ENCODE data around the gene ROPN1L. TPM values are rescaled to one million over a fixed set of nuclear protein-coding genes. Genes with fewer than 3 reads are reported as not detected.

ROPN1L gene
- total and polyA plus RNA-seq, 2 of the 4 experiments (the other 2 are of a cell fraction), result 0.34 to 0.36 TPM

- Histone ChIP-seq H4K8ac (ENCODE audit: low read depth in 2 of 2, low read length in 2 of 2) (peak overlapping the region in 1 of 2 experiments; percentile 31; a peak in 2 of 4 replicates), H3K4me3 (ENCODE audit: insufficient read depth, low read depth, low read length) (no peak overlapping the region), H3K9ac (ENCODE audit: low read depth, low read length) (no peak overlapping the region), H4K20me1 (ENCODE audit: insufficient read depth, low read length) (no peaks in the 10 kb centered on the region), H3K4me2 (ENCODE audit: low read depth, low read length) (no peak overlapping the region), H3K14ac (replicated peaks; ENCODE audit: low read depth, low read length) (no peak overlapping the region), H4K5ac (ENCODE audit: low read depth, low read length) (no peak overlapping the region; the same call in 1 of the 2 replicates), H3K9me1 (ENCODE audit: insufficient read depth, low read length) (no peaks in the 10 kb centered on the region; the same call in 1 of the 2 replicates), H3K36me3 (ENCODE audit: control insufficient read depth, insufficient read depth, low read length) (no peaks in the 10 kb centered on the region), H3K4ac (ENCODE audit: low read depth, low read length) (no peak overlapping the region; the same call in 1 of the 2 replicates), H3K79me1 (ENCODE audit: low read depth in 1 of 2, low read length in 2 of 2) (no peaks in the 10 kb centered on the region), H4K91ac (ENCODE audit: insufficient read depth, low read depth, low read length) (peak overlapping the region; percentile 9; the same call in 1 of the 2 replicates), H3K23ac (ENCODE audit: low read depth, low read length) (no peak overlapping the region), H2AFZ (replicated peaks; ENCODE audit: low read length, poor library complexity) (peak overlapping the region; percentile 64), H2BK120ac (ENCODE audit: low read depth, low read length) (peak overlapping the region; percentile 74), H2AK9ac (replicated peaks; ENCODE audit: low read depth, low read length, poor library complexity) (no peak overlapping the region), H3K27ac (ENCODE audit: insufficient read depth, low read length) (peak overlapping the region; percentile 6; the same call in 1 of the 2 replicates), H3K4me1 (ENCODE audit: control insufficient read depth, insufficient read depth, low read length) (peaks cover 5% of the 10 kb centered on the region; the same call in 1 of the 2 replicates), H2BK20ac (ENCODE audit: low read depth, low read length) (no peak overlapping the region; the same call in 1 of the 2 replicates), H3K27me3 (ENCODE audit: control insufficient read depth, insufficient read depth, low read length) (no peaks in the 10 kb centered on the region), H2BK15ac (ENCODE audit: low read depth, low read length) (no peak overlapping the region), H2AK5ac (ENCODE audit: low read depth, low read length) (0 out of 2 replicates have a peak overlapping the region, but pooled peaks have one; percentile 53), H2BK5ac (ENCODE audit: low read depth, low read length, poor library complexity, severe bottlenecking) (no peak overlapping the region), H3K56ac (ENCODE audit: extremely low read depth, insufficient read depth, low read length) (no peak overlapping the region), H3K18ac (ENCODE audit: low read depth, low read length) (no peak overlapping the region; the same call in 1 of the 2 replicates), H3K9me3 (ENCODE audit: control insufficient read depth, insufficient read depth, low read length) (no peaks in the 10 kb centered on the region)
- POLR2A ChIA-PET (ENCODE audit: unreplicated experiment), result no interaction called here
- CTCF ChIA-PET, result no interaction called here
- TF ChIP-seq CEBPB (IDR thresholded peaks at IDR 0.05; ENCODE audit: low read depth, low read length) (peak; percentile 82), RFX5 (IDR thresholded peaks at IDR 0.05; ENCODE audit: low read depth, low read length) (no peak), MAFK (IDR thresholded peaks at IDR 0.05; ENCODE audit: low read depth, low read length) (no peak)
- ATAC-seq (ENCODE audit: low read depth) (peak; percentile 63), DNase-seq (no peak)
- WGBS, 2 experiments (ENCODE audit: extremely low coverage in 2 of 2, insufficient read length in 1 of 2), result 80% methylated on average over 1 of the region's 9 CpGs; no CpG with 5 or more reads in 1 of the 2 experiments
- in situ Hi-C loops (cut with MboI; ENCODE audit: low sequenced_read_pairs) (no loop called here), dilution Hi-C loops (cut with HindIII; ENCODE audit: low sequenced_read_pairs, unreplicated experiment) (no loop called here), intact Hi-C loops (cut with micrococcal nuclease) (no loop called here)
- BruUV-seq (replicated peaks), result no TSS peak
These were observed 59.9 kb downstream of the ROPN1L start for GRCh38 chr5:10501554-10502075.
